Measurements from ENCODE around the gene MED13L. TPM values are rescaled to one million over a fixed set of nuclear protein-coding genes. Genes with fewer than 3 reads are reported as not detected.

MED13L gene
- total RNA-seq, 4 donors from 2014 or later, result 126 to 194 (median 154) TPM

DNA sequence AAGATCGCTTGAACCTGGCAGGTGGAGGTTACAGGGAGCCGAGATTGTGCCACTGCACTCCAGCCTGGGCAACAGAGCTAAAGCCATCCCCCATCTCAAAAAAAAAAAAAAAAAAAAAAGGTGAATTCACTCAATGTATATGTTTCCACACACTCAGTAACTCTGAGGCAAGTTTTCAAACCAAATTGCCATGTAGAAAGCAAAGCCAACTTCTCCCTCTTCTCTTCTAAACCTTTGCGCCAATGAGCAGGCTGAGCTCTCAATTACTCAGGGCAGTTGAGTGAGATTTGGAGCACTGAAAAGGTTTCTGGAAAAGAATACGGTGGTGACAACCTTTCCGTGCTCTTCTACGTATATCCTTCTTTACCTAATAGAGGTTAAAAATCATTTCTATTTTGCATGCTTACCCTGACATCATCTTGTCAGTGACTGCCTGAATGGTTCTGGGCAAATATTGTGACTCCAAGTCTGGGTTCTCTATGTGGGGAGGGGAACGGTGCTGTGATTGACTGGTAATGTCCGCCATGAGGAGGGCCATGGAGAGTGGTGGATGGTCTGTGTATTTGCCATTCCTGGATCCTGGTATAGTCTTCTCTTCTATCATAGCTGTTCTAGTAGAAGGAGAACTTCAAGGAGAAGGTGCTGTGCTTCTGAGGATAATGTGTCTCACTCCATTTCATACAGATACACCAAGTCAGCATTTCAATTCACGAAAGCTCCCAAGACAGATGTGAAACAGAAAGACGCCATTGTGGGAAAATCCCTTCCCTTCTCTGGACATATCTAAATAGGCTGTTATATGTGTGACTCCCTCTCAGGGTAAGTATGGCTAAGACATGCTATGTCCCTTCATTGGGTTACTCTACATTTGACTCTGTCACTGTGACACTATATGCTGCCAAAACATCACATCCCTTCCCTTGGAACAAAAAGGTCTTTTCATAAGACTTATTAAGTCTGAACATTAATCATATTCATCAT lies 46.2 kb upstream of the MED13L start:
- TF ChIP-seq, protein P1, sequence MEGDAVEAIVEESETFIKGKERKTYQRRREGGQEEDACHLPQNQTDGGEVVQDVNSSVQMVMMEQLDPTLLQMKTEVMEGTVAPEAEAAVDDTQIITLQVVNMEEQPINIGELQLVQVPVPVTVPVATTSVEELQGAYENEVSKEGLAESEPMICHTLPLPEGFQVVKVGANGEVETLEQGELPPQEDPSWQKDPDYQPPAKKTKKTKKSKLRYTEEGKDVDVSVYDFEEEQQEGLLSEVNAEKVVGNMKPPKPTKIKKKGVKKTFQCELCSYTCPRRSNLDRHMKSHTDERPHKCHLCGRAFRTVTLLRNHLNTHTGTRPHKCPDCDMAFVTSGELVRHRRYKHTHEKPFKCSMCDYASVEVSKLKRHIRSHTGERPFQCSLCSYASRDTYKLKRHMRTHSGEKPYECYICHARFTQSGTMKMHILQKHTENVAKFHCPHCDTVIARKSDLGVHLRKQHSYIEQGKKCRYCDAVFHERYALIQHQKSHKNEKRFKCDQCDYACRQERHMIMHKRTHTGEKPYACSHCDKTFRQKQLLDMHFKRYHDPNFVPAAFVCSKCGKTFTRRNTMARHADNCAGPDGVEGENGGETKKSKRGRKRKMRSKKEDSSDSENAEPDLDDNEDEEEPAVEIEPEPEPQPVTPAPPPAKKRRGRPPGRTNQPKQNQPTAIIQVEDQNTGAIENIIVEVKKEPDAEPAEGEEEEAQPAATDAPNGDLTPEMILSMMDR (IDR thresholded peaks at IDR 0.05), result no peak
- TF ChIP-seq EP300 (IDR thresholded peaks at IDR 0.05; ENCODE audit: low read depth), result no peak
- TF ChIP-seq POLR2AphosphoS5 (IDR thresholded peaks at IDR 0.05), result no peak
- no peak for TF ChIP-seq POLR2A (IDR thresholded peaks at IDR 0.05)
- Histone ChIP-seq H3K36me3 (no peaks in the 10 kb centered on the region), H3K4me3 (no peak overlapping the region), H3K9me3 (no peaks in the 10 kb centered on the region), H3K4me1 (peaks cover 0 to 18% (median 5%) of the 10 kb centered on the region in 4 donors), H3K27ac (no peak overlapping the region), H3K27me3 (no peaks in the 10 kb centered on the region)
- in situ Hi-C loops (cut with MboI; ENCODE audit: low pct_ligation_motif_present in 1 of 4, low pct_unique_long_range_greater_than_20kb in 1 of 4, low sequenced_read_pairs in 3 of 4) (no loop called here), intact Hi-C loops (cut with DNase I; ENCODE audit: low total_unique reads) (loop anchor here (5.0 kb wide), 1 partner anchor 134 kb away; no protein-coding TSS in a partner anchor)
- 85 to 100% methylated on average over 4 to 10 of the region's 10 CpGs for WGBS, 2 donors (ENCODE audit: low coverage in 1 of 2)
- DNase-seq, result no peak

DNA sequence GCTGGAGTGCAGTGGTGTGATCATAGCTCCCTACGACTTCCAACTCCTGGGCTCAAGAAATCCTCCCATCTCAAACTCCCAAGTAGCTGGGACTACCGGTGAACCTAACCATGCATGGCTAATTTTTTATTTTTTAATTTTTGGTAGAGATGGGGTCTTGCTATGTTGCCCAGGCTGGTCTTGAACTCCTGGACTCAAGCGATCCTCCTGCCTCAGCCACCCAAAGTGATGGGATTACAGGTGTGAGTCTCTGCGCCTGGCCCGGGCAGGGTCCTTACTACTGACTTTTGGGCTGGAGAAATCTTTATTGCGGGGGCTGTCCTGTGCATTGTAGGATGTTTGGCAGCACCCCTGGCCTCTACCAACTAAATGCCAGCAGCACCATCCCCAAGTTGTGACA lies 44.4 kb upstream of the MED13L start:
- H3K4me3 ChIP-seq, result no peak overlapping the region
- in situ Hi-C loops (cut with MboI; ENCODE audit: low pct_ligation_motif_present in 1 of 4, low pct_unique_long_range_greater_than_20kb in 1 of 4, low sequenced_read_pairs in 3 of 4), result no loop called here
- H3K36me3 ChIP-seq, result no peaks in the 10 kb centered on the region
- intact Hi-C loops (cut with DNase I; ENCODE audit: low total_unique reads), result loop anchor here (5.0 kb wide), 1 partner anchor 135 kb away; no protein-coding TSS in a partner anchor
- no peak for TF ChIP-seq POLR2AphosphoS5 (IDR thresholded peaks at IDR 0.05)
- TF ChIP-seq, protein P1 (IDR thresholded peaks at IDR 0.05), result no peak
- TF ChIP-seq POLR2A (IDR thresholded peaks at IDR 0.05), result no peak
- TF ChIP-seq EP300 (IDR thresholded peaks at IDR 0.05; ENCODE audit: low read depth), result no peak
- WGBS, 2 donors (ENCODE audit: low coverage in 1 of 2), result 91 to 100% methylated on average over 2 to 6 of the region's 6 CpGs
- no peak for DNase-seq
- H3K9me3 ChIP-seq, result no peaks in the 10 kb centered on the region
- no peak overlapping the region for H3K27ac ChIP-seq
- no peaks in the 10 kb centered on the region for H3K27me3 ChIP-seq
- peaks cover 0 to 24% (median 5%) of the 10 kb centered on the region in 4 donors for H3K4me1 ChIP-seq

DNA sequence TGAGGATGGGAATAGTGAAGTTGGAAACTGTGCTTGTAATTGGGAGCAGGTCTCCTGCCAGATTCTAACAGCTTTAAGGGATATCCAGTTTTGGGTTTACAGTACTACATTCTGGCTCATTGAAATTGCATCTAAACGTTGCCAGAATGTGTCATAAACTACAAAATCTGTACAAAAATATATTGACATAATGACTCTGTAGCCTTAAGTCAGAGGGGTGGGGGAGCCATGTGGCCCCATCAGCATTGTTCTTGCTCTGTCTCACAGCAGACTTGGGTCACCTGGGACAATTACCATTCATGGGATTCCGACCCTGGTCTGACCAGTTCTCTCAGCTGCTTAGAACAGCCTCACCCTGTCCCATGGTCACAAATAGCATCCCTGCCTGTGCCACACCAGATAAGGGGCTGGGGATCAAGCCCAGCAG lies 43.3 kb upstream of the MED13L start:
- Histone ChIP-seq H3K36me3 (no peaks in the 10 kb centered on the region), H3K4me1 (peaks cover 0 to 24% (median 5%) of the 10 kb centered on the region in 4 donors), H3K9me3 (no peaks in the 10 kb centered on the region), H3K27me3 (no peaks in the 10 kb centered on the region), H3K4me3 (no peak overlapping the region), H3K27ac (peak overlapping the region; percentile 71 to 83 (median 78))
- WGBS, 2 donors (ENCODE audit: low coverage in 1 of 2), result 17 to 24% methylated on average over 1 to 2 of the region's 2 CpGs
- intact Hi-C loops (cut with DNase I; ENCODE audit: low total_unique reads) (loop anchor here (5.0 kb wide), 1 partner anchor 136 kb away; no protein-coding TSS in a partner anchor), in situ Hi-C loops (cut with MboI; ENCODE audit: low pct_ligation_motif_present in 1 of 4, low pct_unique_long_range_greater_than_20kb in 1 of 4, low sequenced_read_pairs in 3 of 4) (no loop called here)
- DNase-seq, result no peak
- no peak for TF ChIP-seq POLR2AphosphoS5 (IDR thresholded peaks at IDR 0.05)
- TF ChIP-seq EP300 (IDR thresholded peaks at IDR 0.05; ENCODE audit: low read depth), result no peak
- TF ChIP-seq, protein P1 (IDR thresholded peaks at IDR 0.05), result no peak
- no peak for TF ChIP-seq POLR2A (IDR thresholded peaks at IDR 0.05)

DNA sequence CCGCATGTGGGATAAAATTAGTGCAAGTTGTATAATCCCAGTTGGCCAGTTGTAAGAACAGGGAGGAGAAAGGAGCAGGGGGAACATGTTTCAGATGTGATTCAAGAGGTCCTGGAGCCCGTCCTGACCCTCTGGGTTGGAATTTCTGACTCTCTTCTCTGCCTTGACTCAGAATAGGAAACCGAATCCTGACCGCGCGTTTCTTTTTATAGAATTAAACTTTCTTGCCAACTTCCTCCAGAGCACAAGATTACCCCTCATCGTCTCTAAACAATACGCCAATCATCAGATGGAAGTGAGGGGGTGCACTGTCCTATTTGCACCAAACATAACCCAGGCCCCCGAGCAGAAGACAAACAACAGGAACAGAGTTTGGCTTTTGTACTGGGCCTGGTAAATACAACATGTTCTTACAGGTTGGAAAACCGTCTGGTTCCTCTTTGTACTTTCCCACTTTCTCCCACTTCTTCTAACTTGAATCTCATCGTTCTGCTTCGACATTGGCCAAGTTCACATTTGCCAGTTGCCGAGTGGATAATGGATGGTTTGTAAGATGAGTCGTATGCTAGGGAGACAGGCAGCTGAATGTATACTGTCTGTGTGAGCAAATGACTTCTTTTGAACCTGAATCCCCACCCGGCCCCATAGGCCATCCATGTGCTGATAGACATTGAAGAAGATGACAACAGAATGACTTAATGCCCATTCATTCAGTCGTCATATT lies 42.6 kb upstream of the MED13L start:
- peak; percentile 53 for DNase-seq
- in situ Hi-C loops (cut with MboI; ENCODE audit: low pct_ligation_motif_present in 1 of 4, low pct_unique_long_range_greater_than_20kb in 1 of 4, low sequenced_read_pairs in 3 of 4) (no loop called here), intact Hi-C loops (cut with DNase I; ENCODE audit: low total_unique reads) (loop anchor here (5.0 kb wide), 1 partner anchor 137 kb away; no protein-coding TSS in a partner anchor)
- Histone ChIP-seq H3K9me3 (no peaks in the 10 kb centered on the region), H3K27ac (peak overlapping the region; percentile 71 to 83 (median 78)), H3K4me3 (no peak overlapping the region), H3K27me3 (no peaks in the 10 kb centered on the region), H3K4me1 (peaks cover 0 to 24% (median 5%) of the 10 kb centered on the region in 4 donors), H3K36me3 (no peaks in the 10 kb centered on the region)
- WGBS, 2 donors (ENCODE audit: low coverage in 1 of 2), result 38 to 45% methylated on average over 12 to 16 of the region's 16 CpGs
- TF ChIP-seq POLR2A (IDR thresholded peaks at IDR 0.05) (no peak), POLR2AphosphoS5 (IDR thresholded peaks at IDR 0.05) (peak; percentile 93 to 98 (median 93)), EP300 (IDR thresholded peaks at IDR 0.05; ENCODE audit: low read depth) (peak; percentile 79)
- TF ChIP-seq, protein P1 (IDR thresholded peaks at IDR 0.05), result no peak

All from transverse colon (tissue), 4 donors.